ENCODE measurements around the gene SOAT1.

The SOAT1 gene

DNA sequence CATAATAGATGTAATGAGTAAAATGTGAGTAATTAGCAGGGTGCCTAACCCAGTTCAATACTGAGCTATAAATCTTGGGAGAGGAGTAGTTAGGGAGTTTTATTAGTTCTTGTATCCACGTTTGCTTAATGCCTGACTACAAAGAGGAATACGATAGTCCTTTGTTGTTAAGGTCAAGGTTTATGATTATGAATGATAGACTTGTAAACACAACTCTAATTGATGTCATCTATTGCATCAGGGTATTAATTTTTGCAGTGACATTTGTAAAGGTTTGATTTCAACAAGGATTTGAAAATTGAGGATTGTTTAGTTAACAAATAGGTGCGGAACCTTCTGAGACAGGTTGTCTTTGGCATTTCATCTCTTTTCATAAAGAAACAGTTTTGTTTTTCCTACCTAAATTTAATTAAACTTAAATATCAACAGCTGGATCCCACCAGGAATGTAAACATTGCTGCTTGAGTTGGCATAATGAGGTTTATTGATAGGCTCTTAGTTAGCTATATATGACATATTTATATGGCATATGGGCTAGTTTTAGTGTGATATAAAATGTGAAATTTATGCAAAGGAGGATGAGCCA is 9.7 kb downstream of the SOAT1 start:
- no peak for DNase-seq (ENCODE audit: low read depth, low spot score)

DNA sequence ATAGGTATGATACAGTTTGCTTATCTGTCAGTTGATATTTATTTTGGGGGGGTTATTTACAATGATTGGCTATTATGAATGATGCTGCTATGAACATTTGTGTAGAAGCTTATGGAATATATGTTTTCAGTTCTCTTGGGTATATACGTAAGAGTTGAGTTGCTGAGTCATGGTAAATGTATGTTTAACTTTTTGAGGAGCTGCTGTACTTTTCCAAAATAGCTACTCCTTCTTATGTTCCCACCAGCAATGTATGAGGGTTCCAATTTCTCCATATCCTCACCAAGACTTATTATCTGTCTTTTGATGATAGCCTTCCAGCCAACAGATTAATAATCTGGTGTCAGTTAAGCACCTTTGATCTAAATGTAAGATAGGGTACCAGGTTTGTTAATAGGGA is 11.9 kb downstream of the SOAT1 start:
- no peak for DNase-seq (ENCODE audit: low read depth, low spot score)

DNA sequence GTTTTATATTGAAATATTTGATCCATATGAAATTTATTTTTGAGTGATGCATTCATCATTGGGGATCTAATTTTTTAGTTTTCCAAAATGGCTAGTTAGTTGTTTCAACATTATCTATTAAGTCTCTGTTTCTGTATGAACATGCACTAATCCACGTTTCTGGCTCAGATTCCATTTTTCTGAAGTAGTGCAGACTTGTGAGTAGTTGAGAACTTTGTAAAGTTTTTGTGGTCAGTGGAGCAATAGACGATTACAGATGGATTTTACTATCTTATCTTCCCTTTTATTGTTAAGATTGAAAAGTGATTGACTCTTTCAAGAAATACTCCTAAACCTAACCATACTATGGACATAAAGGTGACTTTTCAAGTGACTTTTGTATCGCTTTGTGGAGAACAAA is 16.7 kb downstream of the SOAT1 start:
- DNase-seq (ENCODE audit: low read depth, low spot score), result no peak

DNA sequence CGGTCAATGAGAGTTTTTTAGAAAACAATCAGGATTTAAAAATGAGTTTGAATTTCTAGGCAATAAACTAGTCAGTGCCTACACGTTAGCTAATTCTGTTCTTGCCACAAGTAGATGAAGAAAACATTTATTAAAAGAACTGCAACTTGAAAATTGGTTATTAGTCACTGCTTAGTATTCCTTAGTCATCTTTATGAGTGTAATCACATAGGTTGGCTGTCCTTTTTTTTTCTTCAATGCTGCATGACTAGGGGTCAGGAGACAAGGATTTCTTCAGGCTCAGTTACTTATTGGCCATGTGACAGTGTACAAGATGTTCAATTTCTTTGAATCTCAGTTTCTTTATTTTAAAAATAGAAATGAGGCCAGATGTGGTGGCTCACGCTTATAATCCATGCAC is 17.1 kb downstream of the SOAT1 start:
- DNase-seq (ENCODE audit: low read depth, low spot score), result no peak

DNA sequence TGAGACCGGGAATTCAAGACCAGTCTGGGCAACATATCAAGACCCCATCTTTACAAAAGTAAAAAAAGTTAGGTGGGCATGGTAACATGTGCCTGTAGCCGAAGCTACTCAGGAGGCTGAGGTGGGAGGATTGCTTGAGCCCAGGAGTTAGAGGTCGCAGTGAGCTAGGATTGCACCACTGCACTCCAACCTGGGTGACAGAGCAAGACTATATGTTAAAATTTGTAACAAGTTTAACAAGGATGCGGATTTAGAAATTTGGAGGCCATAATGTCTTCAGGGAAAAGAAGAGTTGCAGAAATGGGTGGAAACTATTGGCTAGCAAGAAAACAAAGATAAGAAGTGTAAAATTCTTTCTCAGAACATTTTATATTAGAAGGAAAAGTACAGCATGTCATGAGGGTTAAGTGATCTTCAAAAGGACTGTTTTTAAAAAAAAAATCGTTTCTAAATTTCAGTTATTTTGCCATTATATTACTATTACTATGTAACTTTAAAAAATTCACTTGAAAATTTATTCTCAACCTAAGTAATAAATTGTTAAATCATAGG is 17.6 kb downstream of the SOAT1 start:
- DNase-seq (ENCODE audit: low read depth, low spot score), result no peak

DNA sequence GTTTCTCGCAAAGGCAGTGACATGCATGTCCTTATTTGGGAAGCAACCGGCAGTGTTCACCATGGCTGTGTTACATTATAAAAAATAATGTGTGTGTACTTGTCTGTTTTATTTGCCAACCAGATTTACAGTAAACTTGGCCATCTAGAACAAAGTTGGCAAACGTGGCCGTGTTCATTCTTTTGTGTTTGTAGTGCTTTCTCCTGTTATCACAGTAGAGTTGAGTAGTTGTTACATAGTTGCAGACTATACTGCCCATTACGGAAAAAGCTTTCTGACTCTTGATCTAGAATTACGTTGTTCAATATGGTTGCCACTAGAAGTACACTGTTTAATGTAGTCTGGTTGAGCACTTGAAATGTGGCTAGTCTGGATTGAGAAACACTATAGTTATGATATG is 19.4 kb downstream of the SOAT1 start:
- no peak for DNase-seq (ENCODE audit: low read depth, low spot score)

DNA sequence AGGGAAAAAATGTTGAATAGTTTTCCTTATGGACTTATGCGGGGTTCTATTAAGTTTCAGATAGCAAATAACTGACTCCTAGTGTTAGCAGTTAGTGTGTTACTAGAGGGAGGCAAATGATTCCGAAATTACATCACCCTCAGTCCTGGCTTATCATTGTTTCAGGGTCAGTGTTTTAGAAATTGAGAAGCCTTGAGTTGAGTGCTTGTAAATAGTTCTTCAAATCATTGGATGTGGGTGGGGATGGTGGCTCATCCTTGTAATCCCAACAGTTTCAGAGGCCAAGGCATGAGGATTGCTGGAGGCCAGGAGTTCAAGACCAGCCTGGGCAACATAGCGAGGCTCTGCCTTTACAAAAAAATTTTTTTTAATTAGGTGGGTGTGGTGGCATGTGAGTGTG is 21.3 kb downstream of the SOAT1 start:
- no peak for DNase-seq (ENCODE audit: low read depth, low spot score)

DNA sequence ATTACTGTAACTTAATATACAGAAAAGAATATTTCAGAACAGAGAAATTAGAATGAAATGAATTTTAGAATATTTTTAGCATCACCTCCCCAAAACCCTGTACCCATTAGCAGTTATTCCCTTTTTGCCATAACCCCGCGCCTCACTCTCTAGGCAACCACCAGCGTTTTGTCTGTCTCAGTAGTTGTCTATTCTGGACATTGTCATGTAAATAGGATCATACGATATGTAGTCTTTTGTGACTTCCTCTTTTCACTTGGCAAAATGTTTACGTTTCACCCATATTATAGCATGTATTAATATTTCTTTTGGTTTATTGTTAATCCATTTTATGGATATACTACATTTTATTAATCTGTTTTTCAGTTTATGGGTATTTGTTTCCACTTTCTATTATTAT is 24.9 kb downstream of the SOAT1 start:
- DNase-seq (ENCODE audit: low read depth, low spot score), result no peak

DNA sequence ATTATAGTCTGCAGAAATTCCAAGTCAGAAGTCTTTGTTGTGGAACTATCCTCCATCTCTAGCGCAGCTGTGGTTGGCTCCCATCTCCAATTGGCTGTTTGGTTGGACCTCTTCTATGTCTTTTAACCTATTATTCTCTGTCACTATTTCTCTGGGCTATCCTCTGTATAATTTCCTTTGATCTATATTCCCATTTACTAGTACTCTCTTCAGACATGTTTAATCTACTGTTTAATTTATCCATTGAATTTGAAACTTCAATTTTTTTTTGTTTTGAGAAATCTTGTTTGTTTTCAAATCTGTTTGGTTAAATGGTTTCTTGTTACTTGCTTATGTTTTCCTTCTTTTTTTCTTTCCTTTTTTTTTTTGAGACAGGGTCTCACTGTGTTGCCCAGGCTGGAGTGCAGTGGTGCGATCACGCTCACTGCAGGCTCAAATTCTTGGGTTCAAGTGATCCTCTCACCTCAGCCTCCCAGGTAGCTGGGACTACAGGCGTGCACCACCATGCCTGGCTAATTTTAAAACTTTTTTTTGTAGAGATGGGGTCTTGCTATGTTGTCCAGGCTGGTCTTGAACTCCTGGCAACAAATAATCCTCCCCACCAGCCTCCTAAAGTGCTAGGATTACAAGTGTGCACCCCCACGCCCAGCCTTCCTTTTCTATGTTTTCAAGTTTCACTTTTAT is 28.1 kb downstream of the SOAT1 start:
- DNase-seq (ENCODE audit: low read depth, low spot score), result no peak

DNA sequence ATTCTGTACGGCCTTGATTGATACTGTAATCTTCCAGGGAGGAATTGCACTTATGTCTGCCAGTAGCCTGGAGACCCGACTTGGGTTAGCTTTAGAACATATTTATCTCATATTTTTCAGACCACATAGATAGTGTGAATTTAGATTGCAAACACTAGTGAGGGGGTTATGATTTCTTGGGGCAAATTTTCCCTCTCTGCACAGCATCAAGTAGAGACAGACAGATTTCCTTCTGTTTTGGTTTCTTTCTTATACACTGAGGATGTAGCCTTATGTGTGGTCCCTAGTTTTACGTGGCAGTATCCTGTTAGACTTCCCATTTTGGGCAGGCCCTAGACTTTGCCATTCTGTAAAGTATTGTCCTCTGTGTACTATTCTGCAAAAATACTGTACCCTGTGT is 29.0 kb downstream of the SOAT1 start:
- DNase-seq (ENCODE audit: low read depth, low spot score), result no peak

DNA sequence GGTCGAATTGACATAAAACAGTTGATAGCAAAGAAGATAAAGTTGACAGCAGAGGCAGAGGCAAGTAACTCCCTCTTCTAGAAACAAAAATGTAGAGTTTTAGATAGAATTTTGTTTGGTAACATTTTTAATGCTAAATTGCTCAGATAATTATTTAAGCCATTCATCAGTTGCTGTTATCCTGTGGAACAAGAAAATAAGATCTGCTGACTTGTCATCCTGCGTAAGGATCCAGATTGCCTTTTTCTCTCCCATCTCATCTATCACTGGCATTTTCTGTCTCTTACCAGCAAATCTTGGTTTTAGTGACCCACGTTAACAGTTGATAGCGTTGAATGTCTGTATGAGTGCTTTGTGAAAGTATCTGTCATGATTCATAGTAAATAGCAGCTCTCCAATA is 29.8 kb downstream of the SOAT1 start:
- no peak for DNase-seq (ENCODE audit: low read depth, low spot score)

DNA sequence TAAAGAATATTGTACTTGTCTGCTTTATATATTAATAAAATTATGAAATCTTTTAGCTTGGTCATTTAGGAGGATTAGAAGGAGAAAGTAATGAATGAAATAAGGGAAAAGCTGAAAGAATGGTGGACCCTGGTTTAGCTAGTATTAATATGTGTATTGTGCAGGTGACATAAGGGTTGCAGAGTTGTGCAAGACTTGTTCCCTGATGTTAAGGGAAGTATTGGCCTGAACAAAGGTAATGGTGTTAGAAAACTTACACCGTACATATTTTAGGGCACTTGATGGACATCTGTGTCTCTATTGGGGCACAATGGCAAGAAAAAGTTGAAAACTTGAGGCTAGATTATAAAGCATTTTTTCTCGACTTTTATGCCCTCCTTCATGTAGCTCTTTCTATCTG is 32.2 kb downstream of the SOAT1 start:
- DNase-seq (ENCODE audit: low read depth, low spot score), result no peak

DNA sequence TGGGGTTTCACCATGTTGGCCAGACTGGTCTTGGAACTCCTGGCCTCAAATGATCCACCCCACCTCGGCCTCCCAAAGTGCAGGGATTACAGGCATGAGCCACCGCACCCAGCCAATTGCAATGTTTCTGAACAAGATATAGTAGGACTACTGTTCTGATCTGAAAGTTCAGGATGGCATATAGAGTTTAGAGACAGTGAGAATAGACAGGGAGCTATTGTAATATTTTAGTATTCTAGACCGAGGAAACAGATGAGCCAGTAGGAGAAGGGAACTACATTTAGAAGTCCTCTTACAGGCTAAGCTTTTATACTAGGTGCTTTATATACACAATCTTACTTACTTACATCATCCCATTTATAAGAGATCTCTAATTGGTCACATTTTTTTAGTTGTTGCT is 33.1 kb downstream of the SOAT1 start:
- no peak for DNase-seq (ENCODE audit: low read depth, low spot score)

DNA sequence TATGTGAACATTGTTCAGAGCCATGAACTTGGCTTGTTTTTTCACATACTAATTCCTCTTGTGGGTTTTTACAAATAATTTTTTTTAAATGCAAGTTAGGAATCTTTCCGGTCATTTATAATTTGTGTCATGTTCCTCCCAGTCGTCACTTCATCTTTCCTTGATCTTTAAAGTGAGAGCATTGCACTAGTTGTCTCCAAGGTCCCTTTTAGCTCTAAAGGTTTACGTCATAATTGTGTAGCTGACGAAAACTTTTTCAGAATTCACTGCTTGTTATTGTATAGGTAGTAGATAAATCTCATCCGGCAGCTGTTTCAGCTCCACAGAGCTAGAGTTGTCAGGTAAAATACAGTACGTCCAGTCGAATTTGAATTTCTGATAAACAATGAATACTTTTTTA is 33.6 kb downstream of the SOAT1 start:
- no peak for DNase-seq (ENCODE audit: low read depth, low spot score)

DNA sequence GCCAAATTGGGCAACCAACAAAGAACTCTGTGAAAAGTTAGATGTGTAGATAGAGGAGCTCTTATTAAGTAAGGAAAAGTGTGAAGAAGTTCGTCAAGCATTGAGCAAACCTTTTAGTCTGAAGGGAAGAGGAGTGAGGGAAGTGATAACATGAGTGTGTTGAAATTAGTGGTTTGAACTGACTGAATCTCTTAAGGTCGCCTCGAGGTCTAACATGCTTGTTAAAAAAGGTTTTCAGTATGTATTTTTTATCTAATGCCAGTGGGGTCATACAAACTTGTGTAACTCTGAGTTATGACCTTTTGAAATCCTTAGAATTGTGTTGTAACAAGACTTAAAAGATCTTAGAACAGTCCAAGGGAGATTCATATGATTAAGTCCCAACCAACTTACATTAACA is 34.1 kb downstream of the SOAT1 start:
- no peak for DNase-seq (ENCODE audit: low read depth, low spot score)

DNA sequence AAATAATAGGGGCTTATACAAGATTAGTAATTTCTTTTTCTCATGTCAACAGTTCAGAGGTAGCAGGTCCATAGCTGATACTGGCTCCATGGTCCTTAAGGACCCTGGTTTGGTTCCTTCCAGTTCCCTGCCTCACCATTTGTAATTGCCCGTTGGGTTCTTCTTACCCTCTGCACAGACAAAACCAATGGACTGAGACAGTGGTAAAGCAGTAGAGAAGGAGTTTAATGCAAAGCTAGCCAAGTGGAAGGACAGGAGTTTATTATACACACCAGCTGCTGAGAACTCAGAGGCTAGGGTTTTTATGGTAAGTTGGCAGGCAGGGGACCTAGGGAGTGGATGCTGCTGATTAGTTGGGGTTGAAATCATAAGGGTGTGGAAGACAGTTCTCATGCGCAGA is 36.3 kb downstream of the SOAT1 start:
- no peak for DNase-seq (ENCODE audit: low read depth, low spot score)

DNA sequence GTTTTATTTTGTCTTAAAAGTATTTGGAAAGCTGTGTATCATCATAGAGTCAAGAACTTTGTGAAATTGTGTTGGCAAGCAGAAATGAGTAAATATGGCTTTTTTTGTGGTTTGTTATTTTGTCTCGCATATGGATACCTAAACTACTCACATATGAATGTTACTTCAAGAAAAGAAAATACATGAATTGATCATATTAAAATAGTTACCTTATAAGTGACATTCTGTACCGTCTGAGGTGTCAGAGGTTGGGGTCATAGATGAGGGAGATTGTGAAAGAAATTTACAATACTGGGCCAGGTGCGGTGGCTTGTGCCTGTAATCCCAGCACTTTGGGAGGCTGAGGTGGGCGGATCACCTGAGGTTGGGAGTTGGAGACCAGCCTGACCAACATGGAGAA is 40.8 kb downstream of the SOAT1 start:
- no peak for DNase-seq (ENCODE audit: low read depth, low spot score)

DNA sequence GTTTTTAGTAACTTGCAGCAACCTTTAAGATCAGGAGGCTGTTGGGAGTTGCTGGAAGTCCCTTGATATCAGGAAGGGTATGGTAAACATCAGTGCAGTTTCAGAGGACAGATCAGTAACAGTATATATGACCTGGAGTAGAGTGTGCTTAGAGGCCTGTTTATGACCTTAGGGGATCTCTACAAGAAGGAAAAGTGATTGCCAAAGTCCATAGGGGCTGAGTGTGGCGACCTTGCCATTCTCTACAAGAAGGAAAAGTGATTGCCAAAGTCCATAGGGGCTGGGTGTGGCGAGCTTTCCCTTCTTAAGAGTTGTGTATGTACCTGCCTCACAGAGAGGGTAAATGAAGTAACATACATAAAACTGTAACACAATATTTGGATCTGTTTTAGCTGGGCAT is 43.7 kb downstream of the SOAT1 start:
- DNase-seq (ENCODE audit: low read depth, low spot score), result no peak

DNA sequence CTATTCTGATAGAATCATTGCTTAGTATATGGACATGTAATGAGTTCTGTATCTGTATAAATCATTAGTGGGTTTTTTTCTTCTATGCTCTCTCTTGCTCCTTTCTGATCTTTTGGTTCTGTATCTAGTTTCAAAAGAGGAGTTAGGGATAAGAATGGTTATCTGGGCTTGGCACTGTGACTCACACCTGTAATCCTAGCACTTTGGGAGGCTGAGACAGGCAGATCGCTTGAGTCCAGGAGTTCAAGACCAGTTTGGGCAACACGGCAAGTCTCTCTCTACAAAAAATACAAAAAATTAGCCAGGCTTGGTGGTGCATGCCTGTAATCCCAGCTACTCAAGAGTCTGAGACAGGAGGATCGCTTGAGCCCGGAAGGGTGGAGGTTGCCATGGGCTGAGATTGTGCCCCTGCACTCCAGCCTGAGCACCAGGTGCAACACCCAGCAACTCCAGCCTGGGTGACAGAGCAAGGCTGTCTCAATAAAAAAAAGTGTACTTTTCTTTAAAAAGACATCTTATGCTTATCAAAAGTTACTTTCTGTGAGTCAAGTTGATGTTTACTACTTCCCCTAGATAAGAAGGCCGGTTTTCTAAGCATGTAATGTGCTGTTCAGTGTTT is 44.5 kb downstream of the SOAT1 start:
- DNase-seq (ENCODE audit: low read depth, low spot score), result no peak

DNA sequence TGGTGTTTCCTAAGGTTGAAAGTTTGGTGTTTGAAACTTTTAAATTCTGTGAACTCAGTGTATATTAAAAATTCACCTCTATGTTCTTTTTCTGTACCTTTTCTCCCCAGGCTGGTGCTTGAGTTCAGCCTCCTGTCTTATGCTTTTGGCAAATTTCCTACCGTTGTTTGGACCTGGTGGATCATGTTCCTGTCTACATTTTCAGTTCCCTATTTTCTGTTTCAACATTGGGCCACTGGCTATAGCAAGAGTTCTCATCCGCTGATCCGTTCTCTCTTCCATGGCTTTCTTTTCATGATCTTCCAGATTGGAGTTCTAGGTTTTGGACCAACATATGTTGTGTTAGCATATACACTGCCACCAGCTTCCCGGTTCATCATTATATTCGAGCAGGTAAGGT is 47.3 kb downstream of the SOAT1 start:
- DNase-seq (ENCODE audit: low read depth, low spot score), result no peak

DNA sequence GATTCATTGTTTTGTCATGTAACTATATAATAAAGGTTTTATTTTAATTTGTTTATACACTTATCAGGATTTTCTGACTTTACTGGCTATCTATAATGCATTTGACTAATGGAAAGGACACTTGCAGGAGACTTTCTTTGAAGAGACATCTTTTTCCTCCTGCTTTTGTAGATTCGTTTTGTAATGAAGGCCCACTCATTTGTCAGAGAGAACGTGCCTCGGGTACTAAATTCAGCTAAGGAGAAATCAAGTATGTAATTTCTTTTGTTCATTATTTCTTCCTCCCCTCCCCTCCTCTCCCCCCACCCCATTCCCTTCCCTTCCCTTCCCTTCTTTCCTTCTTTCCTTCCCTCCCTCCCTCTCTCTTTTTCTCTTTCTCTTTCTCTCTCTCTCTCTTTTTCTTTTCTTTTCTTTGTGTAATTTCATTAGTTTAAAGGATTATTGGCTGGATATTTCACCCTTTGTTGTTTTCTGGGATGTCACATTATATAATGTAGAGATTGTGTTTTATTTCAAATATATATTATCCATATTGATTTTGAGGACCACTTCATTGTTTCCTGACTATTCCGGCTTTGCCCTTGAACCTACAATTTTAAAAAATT is 48.4 kb downstream of the SOAT1 start:
- no peak for DNase-seq (ENCODE audit: low read depth, low spot score)

DNA sequence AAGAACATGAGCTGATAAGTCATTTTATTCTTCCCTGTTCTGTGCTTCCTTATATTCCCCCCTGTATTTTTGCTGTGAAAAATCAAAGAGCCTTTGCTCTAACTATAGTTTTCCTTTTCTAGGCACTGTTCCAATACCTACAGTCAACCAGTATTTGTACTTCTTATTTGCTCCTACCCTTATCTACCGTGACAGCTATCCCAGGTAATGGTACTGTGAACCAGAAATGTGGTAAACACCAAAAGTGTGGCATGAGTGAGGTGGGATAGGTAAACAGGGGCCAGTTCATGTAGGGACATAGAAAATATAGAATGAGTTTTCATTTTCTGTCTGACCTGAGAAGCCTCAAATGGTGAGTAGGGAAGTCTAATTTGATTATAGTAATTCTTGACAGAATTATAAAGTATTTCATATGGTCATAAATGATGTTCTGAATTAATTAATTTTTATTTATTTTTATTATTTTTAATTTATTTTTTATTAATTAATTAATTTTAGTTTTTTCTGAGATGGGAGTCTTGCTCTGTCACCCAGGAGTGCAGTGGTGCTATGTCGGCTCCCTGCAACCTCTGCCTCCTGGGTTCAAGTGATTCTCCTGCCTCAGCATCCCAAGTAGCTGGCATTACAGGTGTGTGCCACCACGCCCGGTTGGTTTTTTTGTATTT is 49.3 kb downstream of the SOAT1 start:
- DNase-seq (ENCODE audit: low read depth, low spot score), result no peak

Measured in iPS DF 19.7 (cell line).